ENCODE measurements around the gene ADAMTSL5.

The ADAMTSL5 gene

DNA sequence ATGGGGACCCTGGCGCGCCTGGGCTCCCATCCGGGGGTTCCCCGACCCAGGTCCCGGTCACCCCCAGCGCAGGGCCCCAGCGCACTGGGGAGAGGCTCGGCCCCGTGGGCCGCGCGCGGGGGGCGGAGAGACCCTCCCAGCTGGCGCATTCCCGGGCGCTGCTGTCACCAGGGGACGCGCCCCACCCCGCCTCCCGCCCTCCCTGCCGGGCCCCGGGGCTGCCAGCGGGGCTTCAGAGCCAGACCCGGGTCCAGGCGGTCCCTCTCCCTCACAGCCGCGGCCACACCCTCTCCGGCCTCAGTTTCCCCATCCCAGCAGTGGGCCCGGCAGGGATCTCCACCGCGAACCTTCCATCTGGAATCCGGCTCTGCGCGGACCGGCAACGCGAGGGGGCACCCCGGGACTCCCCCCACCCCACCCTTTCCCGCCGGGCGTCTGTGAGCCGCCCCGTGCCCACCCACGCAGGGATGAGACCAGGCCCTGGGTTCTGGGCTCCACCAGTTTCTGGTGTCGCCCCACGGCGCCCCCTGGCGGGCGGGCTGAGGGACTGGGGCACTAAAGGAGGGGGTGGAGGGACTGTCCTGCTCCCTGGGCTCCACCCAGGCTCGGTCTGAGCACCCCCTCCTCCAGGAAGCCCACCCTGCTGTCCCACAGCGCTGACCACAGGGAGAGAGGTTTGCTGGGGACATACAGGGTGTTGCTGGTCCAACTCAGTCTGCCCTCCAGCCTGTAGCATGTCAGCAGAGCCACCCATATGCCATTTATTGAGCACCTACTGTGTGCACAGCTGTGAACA is 878 bp upstream of the ADAMTSL5 start:
- Mint-ChIP-seq H3K27me3 (peaks cover 10 to 27% of the 10 kb centered on the region in 2 donors), H3K4me3 (peak overlapping the region; percentile 41 to 53)
- peak; percentile 59 to 60 (median 59) for DNase-seq

GRCh38 chr19:1511318-1512317 is 1.2 kb downstream of the ADAMTSL5 start:
- Mint-ChIP-seq H3K27ac (no peak overlapping the region), H3K27me3 (peaks cover 6 to 22% of the 10 kb centered on the region in 2 donors), H3K4me3 (peak overlapping the region; percentile 66 to 74), H3K4me1 (ENCODE audit: low read depth in 2 of 2) (peaks cover 5 to 7% of the 10 kb centered on the region in 2 donors), H3K9me3 (no peaks in the 10 kb centered on the region), H3K36me3 (ENCODE audit: insufficient read depth) (peaks cover 7% of the 10 kb centered on the region)
- ATAC-seq (replicated peaks), result no peak
- DNase-seq, result no peak

More for the DNA sequence above, 878 bp upstream of the ADAMTSL5 start:
- H3K27ac Mint-ChIP-seq, result no peak overlapping the region
- no peaks in the 10 kb centered on the region for H3K4me1 Mint-ChIP-seq (ENCODE audit: low read depth in 2 of 2)
- no peaks in the 10 kb centered on the region for H3K9me3 Mint-ChIP-seq
- peak; percentile 67 for ATAC-seq (replicated peaks)
- peaks cover 4% of the 10 kb centered on the region for H3K36me3 Mint-ChIP-seq (ENCODE audit: insufficient read depth)

- peaks cover 7% of the 10 kb centered on the region in 2 donors for H3K4me1 Mint-ChIP-seq (ENCODE audit: low read depth in 2 of 2)
- no peak overlapping the region for H3K4me3 Mint-ChIP-seq
- ATAC-seq (replicated peaks) (no peak), DNase-seq (no peak)
- H3K36me3 Mint-ChIP-seq (ENCODE audit: insufficient read depth), result peaks cover 7% of the 10 kb centered on the region
- peaks cover 0 to 19% of the 10 kb centered on the region in 2 donors for H3K27me3 Mint-ChIP-seq
- H3K9me3 Mint-ChIP-seq, result no peaks in the 10 kb centered on the region
- H3K27ac Mint-ChIP-seq, result no peak overlapping the region
These were observed 2.0 kb downstream of the ADAMTSL5 start for GRCh38 chr19:1510807-1511206.

DNA sequence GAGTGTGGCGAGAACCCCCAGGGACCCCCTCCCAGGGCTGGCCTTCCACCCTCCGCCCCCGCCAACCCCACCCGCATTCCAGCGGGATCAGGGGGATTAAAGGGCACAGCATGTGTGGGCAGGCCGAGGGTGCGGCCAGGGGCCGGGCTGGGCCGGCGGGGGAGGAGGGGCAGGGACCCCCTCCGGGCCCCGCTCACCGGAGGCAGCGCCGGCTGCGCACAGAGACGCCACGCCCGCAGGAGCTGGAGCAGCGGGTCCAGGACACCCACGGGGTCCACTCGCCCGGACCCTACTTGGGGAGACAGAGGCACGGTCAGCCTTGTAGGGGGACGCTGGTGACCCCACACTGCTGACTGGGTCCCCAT is 2.4 kb downstream of the ADAMTSL5 start:
- Mint-ChIP-seq H3K27ac (no peak overlapping the region), H3K4me1 (ENCODE audit: low read depth in 2 of 2) (peaks cover 7% of the 10 kb centered on the region in 2 donors), H3K36me3 (ENCODE audit: insufficient read depth) (peaks cover 8% of the 10 kb centered on the region), H3K9me3 (no peaks in the 10 kb centered on the region), H3K27me3 (peaks cover 0 to 23% of the 10 kb centered on the region in 2 donors), H3K4me3 (no peak overlapping the region)
- ATAC-seq (replicated peaks), result no peak
- no peak for DNase-seq

DNA sequence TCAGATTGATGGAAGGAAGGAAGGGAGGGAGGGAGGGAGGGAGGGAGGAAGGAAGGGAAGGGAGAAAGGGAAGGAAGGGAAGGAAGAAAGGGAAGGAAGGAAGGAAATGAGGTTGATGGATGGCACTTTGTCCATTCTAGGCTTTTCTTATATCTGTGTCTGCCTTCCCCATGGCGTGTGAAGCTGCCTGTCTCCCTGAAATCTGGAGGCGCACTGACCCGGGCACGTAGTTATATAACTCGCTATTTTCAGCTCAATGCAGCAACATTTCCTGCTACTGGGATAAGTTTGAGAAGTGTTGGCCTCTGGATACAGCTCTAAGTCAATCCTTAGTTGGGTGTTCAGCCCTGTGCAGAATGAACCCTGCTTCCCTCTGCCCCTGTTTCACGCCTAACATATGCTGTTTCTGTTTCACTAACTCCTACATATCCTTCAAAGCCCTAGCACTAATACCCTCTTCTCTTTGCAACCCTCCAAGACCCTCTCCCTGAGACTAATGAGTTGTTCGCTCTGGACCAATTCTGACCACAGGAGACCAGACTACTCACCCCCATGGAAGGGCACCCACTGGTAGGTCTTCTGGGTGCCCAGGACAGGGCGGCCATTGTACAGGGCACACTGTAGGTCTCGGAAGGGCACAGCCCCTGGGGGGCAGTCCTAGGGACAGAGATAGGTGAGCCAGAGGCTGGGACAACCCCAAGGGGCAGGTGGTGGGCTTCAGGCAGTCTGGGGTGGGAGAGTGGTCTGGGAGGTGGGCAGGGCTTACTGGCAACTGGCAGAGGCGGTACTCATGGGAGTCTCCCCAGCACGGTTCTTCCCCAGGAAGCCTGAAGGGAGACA is 3.0 kb downstream of the ADAMTSL5 start:
- ATAC-seq (replicated peaks) (no peak), DNase-seq (no peak)
- H3K36me3 Mint-ChIP-seq (ENCODE audit: insufficient read depth), result peaks cover 10% of the 10 kb centered on the region
- peaks cover 0 to 28% of the 10 kb centered on the region in 2 donors for H3K27me3 Mint-ChIP-seq
- no peak overlapping the region for H3K4me3 Mint-ChIP-seq
- H3K4me1 Mint-ChIP-seq (ENCODE audit: low read depth in 2 of 2), result peaks cover 7% of the 10 kb centered on the region in 2 donors
- H3K9me3 Mint-ChIP-seq, result no peaks in the 10 kb centered on the region
- no peak overlapping the region for H3K27ac Mint-ChIP-seq

DNA sequence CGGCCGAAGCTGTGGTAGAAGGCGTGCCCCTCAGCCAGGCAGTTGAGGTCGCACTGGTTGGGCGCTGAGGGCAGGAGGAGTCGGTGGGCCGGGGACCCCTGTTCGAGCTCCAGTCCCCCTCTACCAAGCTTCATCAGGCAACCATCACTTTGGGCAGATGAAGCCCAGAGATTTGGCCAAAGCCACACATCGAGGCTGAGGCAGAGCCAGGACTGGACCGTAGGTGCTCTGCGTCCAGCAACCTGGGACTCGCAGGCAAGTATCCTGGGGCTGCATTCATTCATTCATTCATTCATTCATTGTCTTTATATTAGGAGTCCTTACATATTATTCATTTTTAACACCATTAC is 4.3 kb downstream of the ADAMTSL5 start:
- Mint-ChIP-seq H3K4me1 (ENCODE audit: low read depth in 2 of 2) (peaks cover 7 to 9% of the 10 kb centered on the region in 2 donors), H3K27me3 (peaks cover 0 to 33% of the 10 kb centered on the region in 2 donors), H3K4me3 (peak overlapping the region in 1 of 2 donors; percentile 91), H3K27ac (no peak overlapping the region), H3K36me3 (ENCODE audit: insufficient read depth) (peaks cover 10% of the 10 kb centered on the region), H3K9me3 (no peaks in the 10 kb centered on the region)
- no peak for ATAC-seq (replicated peaks)
- DNase-seq, result no peak

DNA sequence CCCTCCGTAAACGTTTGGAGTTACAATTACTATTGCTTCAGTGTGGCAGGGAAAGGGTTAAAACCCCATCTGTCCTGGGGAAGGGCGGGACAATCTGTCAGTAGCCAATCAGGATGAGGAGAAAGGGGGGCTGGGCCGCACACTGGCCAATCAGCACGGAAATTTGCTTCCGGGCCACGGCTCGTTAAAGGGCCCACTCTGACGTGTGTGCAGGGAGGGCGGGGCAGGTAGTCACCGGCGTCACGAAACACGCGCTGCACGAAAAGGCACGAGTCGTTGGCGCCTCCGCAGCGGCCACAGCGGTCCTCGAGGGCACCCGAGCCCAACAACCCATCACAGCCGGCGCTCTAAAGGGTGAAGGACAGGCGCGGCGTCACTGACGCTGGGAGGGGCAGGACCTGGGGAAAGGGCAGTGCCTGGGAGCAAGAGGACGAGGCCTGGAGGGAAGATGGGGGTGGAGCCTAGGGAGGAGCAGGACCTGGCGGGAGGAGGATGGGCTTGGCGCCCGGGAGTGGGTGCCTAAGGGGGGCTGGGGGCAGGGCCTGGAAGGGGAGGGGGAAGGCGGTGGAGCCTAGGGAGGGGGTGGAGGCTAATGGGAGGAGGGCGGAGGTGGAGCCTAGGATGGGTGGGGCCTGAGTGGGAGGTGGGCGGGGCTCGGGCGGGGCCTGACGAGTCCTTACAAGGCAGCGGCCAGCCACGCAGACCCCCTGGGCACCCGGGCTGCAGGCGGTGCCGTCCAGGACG is 4.9 kb downstream of the ADAMTSL5 start:
- Mint-ChIP-seq H3K4me3 (peak overlapping the region; percentile 81 to 91), H3K36me3 (ENCODE audit: insufficient read depth) (peaks cover 10% of the 10 kb centered on the region), H3K9me3 (no peaks in the 10 kb centered on the region), H3K4me1 (ENCODE audit: low read depth in 2 of 2) (peaks cover 7 to 11% of the 10 kb centered on the region in 2 donors), H3K27ac (peak overlapping the region; percentile 81 to 91), H3K27me3 (peaks cover 2 to 39% of the 10 kb centered on the region in 2 donors)
- DNase-seq (peak; percentile 87 to 92 (median 88)), ATAC-seq (replicated peaks) (peak; percentile 94)

DNA sequence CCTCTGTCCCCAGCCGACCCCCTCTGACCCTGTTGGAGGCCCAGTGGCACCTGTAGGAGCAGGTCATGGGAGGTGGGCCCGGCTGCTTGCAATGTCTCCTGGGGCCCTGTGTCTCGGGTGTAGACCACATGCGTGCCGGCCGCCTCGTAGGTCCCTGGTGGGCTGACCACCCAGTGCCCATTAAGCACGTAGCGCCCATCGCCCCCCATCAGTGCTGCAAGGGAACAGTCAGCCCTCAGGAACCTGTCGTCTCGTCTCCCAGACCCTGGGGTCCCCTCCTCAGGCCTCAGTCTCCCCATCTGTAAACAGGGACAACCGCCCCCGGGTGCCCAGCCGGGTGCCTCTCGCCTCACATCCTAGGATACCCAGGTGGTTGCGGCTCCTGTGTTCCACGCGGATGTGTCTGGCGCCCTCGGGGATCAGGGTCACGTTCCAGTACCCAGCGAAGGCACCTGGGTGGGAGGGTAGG is 5.6 kb downstream of the ADAMTSL5 start:
- Mint-ChIP-seq H3K4me1 (ENCODE audit: low read depth in 2 of 2) (peaks cover 7 to 11% of the 10 kb centered on the region in 2 donors), H3K9me3 (no peaks in the 10 kb centered on the region), H3K27ac (peak overlapping the region; percentile 81 to 91), H3K27me3 (peaks cover 7 to 43% of the 10 kb centered on the region in 2 donors), H3K36me3 (ENCODE audit: insufficient read depth) (peaks cover 10% of the 10 kb centered on the region), H3K4me3 (peak overlapping the region; percentile 81 to 91)
- DNase-seq, result no peak
- ATAC-seq (replicated peaks), result no peak

DNA sequence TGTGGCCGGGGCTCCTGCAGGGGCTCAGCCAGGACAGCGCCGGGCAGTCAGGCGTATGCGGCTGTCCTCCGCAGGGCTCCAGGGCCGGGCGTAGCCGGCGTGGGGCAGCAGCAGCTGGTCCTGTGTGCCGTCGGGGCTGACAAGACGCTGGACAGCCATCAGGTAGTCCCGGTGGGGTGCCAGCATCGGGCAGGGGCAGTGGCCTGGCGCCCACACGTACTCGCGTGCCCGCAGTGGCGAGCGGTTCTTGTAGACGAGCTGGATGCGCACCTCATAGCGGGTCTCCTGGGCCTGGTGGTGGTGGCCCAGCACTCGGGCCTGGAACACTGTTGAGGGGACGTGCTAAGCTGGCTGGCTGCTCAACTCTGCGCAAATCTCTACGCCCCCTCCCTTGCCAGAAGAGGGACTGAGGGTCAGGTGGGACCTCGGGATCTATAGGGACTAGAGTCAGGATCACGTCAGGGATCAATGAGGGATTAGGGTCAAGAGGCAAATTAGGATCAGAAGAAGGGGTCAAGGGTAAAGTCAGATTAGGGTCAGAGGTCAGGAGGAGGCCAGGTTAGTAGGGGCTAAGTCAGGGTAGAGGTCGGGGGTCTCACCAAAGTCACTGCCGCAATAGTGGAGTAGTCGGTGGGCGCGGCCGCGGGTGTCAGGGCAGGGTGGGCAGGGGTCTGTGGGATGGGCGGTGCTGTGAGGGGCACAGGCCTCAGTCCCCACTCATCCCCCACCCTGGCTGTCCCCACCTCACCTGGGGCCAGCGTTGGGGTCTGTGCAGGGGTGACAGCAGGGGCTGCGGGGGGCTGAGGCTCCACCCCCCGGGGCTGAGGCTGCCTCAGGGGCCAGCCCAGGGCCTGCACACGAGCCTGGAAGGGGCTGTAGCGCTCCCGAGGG is 6.6 kb downstream of the ADAMTSL5 start:
- Mint-ChIP-seq H3K4me3 (no peak overlapping the region), H3K36me3 (ENCODE audit: insufficient read depth) (peaks cover 10% of the 10 kb centered on the region), H3K27me3 (peaks cover 7 to 43% of the 10 kb centered on the region in 2 donors), H3K27ac (peak overlapping the region; percentile 35 to 56), H3K9me3 (no peaks in the 10 kb centered on the region), H3K4me1 (ENCODE audit: low read depth in 2 of 2) (peaks cover 7 to 11% of the 10 kb centered on the region in 2 donors)
- DNase-seq (no peak), ATAC-seq (replicated peaks) (no peak)

DNA sequence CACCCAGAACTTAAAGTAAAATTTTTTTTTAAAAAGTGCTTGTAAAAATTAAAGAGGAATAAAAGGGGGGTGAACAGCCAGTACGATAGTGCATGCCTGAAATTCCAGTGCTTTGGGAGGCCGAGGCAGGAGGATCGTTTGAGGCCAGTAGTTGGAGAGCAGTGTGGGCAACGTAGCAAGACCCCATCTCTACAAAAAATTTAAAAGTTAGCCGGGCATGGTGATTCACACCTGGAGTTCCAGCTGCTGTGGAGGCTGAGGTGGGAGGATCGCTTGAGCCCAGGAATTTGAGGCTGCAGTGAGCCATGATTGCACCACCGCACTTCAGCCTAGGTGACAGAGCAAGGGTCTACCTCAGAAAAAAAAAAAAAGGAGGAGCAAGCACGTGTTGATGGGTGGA is 7.8 kb downstream of the ADAMTSL5 start:
- H3K4me3 Mint-ChIP-seq, result no peak overlapping the region
- DNase-seq, result no peak
- peaks cover 7 to 11% of the 10 kb centered on the region in 2 donors for H3K4me1 Mint-ChIP-seq (ENCODE audit: low read depth in 2 of 2)
- H3K27me3 Mint-ChIP-seq, result peaks cover 7 to 38% of the 10 kb centered on the region in 2 donors
- H3K27ac Mint-ChIP-seq, result no peak overlapping the region
- peaks cover 10% of the 10 kb centered on the region for H3K36me3 Mint-ChIP-seq (ENCODE audit: insufficient read depth)
- no peak for ATAC-seq (replicated peaks)
- no peaks in the 10 kb centered on the region for H3K9me3 Mint-ChIP-seq

DNA sequence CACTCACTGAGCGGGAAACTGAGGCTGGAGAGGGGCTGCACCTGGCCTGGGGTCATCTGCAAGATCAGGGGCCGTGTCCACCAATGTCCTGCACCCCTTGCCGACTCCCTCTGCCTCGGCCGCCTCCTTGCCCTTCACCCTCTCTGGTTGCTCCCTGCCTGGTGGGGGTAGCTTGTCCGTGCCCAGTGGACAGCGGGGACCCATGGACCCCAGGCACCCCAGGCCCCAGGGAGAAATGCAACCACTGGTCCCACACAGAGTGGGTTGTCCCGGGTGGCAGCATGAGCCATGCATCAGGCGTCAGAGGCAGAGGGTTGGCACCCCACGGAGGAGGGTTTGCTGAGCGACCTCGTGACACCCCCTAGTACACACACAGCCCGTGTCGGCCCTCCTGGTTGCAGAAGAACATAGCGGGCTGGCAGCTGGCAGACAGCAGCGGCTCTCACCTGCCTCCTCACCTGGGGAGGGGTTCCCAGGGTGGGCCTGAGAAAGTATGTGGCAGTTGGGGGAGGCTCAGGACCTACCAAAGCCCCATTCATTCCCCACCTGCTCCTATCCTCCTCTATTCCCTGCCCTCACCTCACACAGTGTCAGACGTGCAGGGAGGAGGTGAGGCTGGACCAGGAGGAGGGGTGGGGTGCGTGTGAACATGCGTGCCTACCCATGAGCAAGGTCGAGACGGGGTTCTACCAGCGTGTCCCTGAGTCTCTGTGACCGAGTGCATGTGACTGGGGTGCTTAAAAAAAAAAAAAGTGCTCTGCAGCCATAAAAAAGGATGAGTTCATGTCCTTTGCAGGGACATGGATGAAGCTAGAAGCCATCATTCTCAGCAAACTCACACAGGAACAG is 8.7 kb downstream of the ADAMTSL5 start:
- Mint-ChIP-seq H3K36me3 (ENCODE audit: insufficient read depth) (peaks cover 10% of the 10 kb centered on the region), H3K4me3 (no peak overlapping the region), H3K9me3 (no peaks in the 10 kb centered on the region), H3K27me3 (peaks cover 7 to 36% of the 10 kb centered on the region in 2 donors), H3K4me1 (ENCODE audit: low read depth in 2 of 2) (peaks cover 7 to 11% of the 10 kb centered on the region in 2 donors), H3K27ac (no peak overlapping the region)
- no peak for DNase-seq
- ATAC-seq (replicated peaks), result no peak
